HG03469 (cell line): ENCODE data around the gene ING5.
"Not testable (repeated sequence)": the region's sequence is repeated elsewhere in the genome, so short reads cannot be mapped to it uniquely, and the experiment has no call there.

Experiments used
- ATAC-seq: cut with Tn5 transposase; IDR thresholded peaks from one replicate; pipeline ENCODE4 v1.9.1; 2021; ENCODE audit warnings: mild to moderate bottlenecking, moderate library complexity, moderate number of reproducible peaks; ENCODE audit not compliant: unreplicated experiment

ING5 gene

GRCh38 chr2:241736111-241736510 is 34.3 kb downstream of the ING5 start:
- ATAC-seq: no peak

DNA sequence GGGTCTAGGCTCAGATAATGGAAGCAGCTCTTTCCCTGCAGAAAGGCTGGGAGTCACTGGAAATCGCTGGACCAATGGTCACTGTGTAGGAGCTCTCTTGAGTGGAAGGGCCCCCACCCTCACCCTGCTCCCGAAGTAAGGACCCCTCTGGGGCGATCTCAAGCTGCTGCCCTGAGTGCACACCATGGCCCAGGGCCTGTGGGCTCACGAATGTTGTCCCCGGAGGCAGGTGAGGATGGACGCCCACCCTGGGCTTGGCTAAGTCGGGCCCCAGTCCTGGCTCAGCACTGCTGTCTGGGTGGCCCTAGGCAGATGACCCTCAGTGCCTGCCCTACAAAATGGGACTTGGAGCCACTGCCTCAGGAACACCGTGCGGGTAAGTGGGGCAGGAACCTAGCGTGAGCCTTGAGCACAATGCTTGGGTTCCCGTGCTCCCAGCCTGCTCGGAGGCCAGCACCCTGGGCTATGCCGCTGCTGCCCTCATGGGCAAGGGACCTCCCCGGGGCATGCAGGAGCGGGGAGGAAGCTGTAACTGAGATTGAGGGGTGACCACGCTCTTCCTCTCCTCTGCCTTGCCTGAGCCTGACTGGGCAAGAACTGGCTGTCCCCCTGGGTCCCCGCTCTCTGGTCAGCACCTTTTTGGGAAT is 36.3 kb downstream of the ING5 start:
- no peak for ATAC-seq

DNA sequence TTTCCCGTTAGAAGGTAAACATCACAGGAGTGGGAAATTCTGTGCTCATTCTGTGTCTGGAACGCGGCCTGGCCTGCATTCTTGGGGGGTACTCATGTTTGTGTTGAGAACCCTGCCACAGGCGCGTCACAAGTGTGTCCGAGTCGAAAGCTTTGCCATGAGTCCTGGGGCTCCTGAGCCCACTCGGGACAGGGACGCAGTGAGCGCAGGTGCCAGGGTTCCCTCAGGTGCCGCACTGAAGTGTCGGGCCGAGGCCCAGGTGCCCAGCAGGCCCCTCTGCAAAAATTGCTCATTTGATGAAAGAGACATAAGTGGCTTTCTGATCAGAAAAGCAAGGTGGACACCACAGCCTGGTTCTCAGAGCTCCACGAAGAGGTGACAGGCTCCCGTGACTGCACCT is 37.3 kb downstream of the ING5 start:
- no peak for ATAC-seq

- ATAC-seq: no peak
Measured at GRCh38 chr2:241739651-241740050, 37.8 kb downstream of the ING5 start.

- no peak for ATAC-seq
Measured at GRCh38 chr2:241741016-241741415, 39.2 kb downstream of the ING5 start.

DNA sequence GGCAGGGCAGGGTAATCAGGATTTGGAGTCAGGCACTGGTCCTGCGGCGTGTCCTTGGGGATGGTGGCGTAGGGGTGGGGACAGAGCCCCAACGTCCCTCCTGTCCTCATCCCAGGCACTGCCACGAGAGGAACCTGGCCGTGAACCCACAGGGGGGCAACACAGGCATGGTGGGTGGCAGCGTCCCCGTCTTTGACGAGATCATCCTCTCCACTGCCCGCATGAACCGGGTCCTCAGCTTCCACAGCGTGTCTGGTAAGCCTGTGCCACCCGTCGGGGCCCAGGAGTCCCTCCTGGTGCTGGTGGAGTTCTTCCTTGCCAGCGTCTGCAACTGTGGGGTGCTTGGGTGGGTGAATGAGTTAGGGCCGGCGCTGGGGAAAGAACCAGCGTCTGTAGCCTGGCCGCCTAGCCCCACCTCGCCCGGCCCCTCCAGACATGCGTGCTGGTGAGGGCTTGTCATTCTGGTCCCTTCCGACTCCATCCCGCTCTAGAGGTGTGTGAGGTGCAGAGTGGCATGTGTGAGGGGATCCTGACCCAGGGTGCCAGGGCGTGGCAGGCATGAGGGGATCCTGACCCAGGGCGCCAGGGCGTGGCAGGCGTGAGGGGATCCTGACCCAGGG is 40.6 kb downstream of the ING5 start:
- ATAC-seq: no peak

DNA sequence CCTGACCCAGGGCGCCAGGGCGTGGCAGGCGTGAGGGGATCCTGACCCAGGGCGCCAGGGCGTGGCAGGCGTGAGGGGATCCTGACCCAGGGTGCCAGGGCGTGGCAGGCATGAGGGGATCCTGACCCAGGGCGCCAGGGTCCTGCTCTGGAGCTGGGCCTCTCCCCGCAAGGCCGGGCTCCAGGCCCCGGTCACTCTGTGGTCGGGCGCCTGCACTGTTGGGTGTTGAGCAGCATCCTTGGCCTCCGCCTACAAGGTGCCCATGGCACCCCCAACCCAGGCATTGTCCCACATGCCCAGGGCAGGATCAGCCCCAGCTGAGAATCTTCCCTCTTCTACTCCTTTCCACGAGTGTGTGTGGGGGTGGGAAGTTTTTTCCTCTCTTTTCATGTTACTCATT is 41.2 kb downstream of the ING5 start:
- ATAC-seq: not testable (repeated sequence)

GRCh38 chr2:241743620-241744019 is 41.8 kb downstream of the ING5 start:
- ATAC-seq: no peak

GRCh38 chr2:241744028-241744754 is 42.4 kb downstream of the ING5 start:
- no peak for ATAC-seq

GRCh38 chr2:241745276-241745675 is 43.4 kb downstream of the ING5 start:
- no peak for ATAC-seq

DNA sequence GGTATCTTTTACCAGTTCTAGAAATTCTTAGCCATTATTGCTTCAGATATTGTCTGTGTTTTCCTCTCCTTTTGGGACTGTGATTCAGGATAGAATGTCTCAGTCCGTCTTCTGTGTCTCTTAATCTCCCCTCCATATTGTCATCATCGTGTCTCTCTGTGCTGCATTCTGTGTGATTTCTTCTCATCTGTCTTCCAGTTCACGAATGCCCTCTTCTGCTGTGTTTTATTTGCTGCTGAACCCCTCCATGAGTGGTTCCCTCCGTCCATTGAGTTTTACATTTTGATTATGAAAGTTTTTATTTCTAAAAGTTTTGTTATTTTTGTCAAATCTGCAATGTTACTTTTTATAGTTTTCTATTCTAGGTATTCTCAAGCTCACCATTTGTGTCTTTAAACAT is 44.2 kb downstream of the ING5 start:
- no peak for ATAC-seq

GRCh38 chr2:241748468-241749256 is 46.8 kb downstream of the ING5 start:
- no peak for ATAC-seq

GRCh38 chr2:241750076-241750840 is 48.4 kb downstream of the ING5 start:
- no peak for ATAC-seq

DNA sequence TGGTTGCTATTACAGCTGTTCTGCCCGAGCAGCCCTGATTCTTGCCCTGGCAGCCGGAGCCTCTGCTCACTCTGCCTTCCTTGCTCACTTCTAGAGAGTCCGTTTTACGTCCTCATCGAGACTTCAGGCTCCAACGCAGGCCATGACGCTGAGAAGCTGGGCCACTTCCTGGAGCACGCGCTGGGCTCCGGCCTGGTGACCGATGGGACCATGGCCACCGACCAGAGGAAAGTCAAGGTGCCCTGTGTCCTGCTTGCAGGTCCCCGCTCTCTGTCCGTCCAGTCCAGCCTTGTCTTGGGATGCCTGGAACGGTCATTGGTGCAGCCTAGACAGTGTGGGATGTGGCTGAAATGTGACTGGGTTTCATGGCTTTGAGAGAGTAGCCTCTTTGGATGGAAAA is 49.3 kb downstream of the ING5 start:
- ATAC-seq: no peak

GRCh38 chr2:241751776-241752175 is 49.9 kb downstream of the ING5 start:
- no peak for ATAC-seq

DNA sequence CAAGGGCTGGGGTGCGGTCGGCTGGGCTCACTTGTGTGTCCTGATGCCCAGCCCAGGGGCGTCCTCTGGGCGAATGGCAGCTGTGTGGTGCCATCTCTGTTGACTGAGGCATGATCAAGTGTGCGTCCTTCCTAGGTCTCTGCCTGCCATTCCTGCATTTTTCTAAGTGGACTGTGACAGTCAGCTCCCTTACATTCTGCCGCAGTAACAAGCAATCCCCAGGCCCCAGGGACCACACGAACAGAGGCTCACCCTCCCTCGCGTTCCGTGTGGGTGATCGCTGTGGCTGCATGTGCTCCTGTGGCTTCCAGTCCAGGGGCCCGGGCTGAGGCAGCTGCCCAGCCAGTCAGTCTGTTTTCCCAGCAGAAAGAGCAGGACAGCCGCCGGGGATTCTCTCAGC is 50.4 kb downstream of the ING5 start:
- no peak for ATAC-seq

- ATAC-seq: no peak
Measured at GRCh38 chr2:241752689-241753276, 50.9 kb downstream of the ING5 start.

DNA sequence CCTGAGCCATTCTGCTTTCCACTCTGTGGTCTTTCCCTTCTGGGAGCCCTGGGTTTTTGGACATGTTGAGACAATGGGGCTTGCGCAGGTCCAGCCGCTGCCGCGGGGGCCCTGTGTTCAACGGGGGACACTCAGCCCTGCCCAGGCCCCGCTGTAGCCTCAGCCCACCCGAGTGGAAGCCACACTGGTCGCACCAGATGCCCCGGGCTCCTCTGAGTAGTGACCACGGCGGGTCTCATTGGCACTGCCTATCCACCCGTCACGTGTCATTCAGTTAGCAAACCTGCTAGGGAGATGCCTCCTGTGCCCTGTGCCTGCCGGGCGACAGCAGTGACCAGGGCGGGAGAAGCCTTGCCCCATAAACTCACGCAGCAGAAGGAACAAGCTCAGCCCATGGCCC is 51.7 kb downstream of the ING5 start:
- no peak for ATAC-seq

DNA sequence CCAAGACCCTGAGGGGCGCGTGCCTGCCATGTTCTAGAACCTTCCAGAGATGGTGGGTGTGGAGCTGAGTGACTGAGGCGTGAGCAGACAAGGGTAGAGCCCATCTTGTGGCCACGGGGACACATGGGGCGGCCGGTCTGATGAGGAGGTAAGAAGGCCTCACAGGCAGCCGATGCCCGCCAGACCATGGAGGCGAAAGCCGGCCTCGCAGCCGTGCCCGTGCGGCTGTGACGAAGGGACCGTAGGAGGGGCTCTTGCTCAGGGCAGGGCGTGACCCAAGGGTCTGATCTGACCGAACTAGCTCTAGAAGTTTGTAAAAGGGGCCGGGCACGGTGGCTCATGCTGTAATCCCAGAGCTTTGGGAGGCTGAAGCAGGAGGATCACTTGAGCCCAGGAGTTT is 52.2 kb downstream of the ING5 start:
- ATAC-seq: no peak

GRCh38 chr2:241755166-241755565 is 53.3 kb downstream of the ING5 start:
- no peak for ATAC-seq
